Mucosa of descending colon (tissue), 3 donors: Measurements from ENCODE around the gene PUSL1. TPM values are rescaled to one million over a fixed set of nuclear protein-coding genes. Genes with fewer than 3 reads are reported as not detected.

Source experiments
- ATAC-seq: fragments of 200-7000 bp; cut with Tn5 transposase; one replicate; pipeline ENCODE4 v1.9.1; 2020; ENCODE audit warnings: mild to moderate bottlenecking, moderate library complexity
- DNase-seq, 3 donors: peaks; one replicate each; pipeline ENCODE4 v3.0.0-alpha.2; 2020
- H3K36me3 ChIP-seq: fragments of 200-600 bp; one replicate; pipeline ENCODE4 v1.8.0; 2021; ENCODE audit warnings: low read depth, mild to moderate bottlenecking
- H3K4me1 ChIP-seq: fragments of 200-600 bp; one replicate; pipeline ENCODE4 v1.8.0; 2021; ENCODE audit warnings: low read depth, mild to moderate bottlenecking
- H3K4me3 ChIP-seq: fragments of 200-600 bp; one replicate; pipeline ENCODE4 v1.8.0; 2021; ENCODE audit warnings: mild to moderate bottlenecking
- H3K9me3 ChIP-seq: fragments of 200-600 bp; one replicate; pipeline ENCODE4 v1.8.0; 2021; ENCODE audit warnings: mild to moderate bottlenecking
- intact Hi-C, 2 donors: fragments of 100-400 bp; cut with DNase I in 1 of 2; cut with micrococcal nuclease in 1 of 2; formaldehyde crosslinking; loops; one replicate each; pipeline versions ENCODE4 v1.11.0 to v1.11.1; 2022; cut with DNase I, micrococcal nuclease
- microRNA-seq: library from miRNA; unstranded; fragments of <30 nt; microRNA quantifications from one replicate; pipeline ENCODE4, GENCODE V29; 2019
- total RNA-seq, 3 donors: library from RNA; stranded (reverse); fragmentation: NEBNext Ultra II Directional in 2 of 3; extraction: Animal tissue kit (Norgen Biotek cat#: 25700) in 2 of 3; gene quantifications; one replicate each; pipeline versions ENCODE4 v1.2.1 to v1.2.4, GENCODE V29; 2021 to 2023
- TF ChIP-seq, protein P1 (sequence below): fragments of 200-600 bp; IDR thresholded peaks from one replicate; pipeline ENCODE4 v1.8.0; 2022; ENCODE audit warnings: antibody characterized with exemption, mild to moderate bottlenecking
- donor health status: DM: no; HTN: no; CAD: no; lungs with moderate emphysema.
- donor health status: DM: no; HTN: no; CAD: no.
- donor health status: DM: no; HTN: yes; CAD: no.

PUSL1 gene
- total RNA-seq, 3 donors from 2014 or later: 12.4 to 15.9 (median 15.4) TPM

DNA sequence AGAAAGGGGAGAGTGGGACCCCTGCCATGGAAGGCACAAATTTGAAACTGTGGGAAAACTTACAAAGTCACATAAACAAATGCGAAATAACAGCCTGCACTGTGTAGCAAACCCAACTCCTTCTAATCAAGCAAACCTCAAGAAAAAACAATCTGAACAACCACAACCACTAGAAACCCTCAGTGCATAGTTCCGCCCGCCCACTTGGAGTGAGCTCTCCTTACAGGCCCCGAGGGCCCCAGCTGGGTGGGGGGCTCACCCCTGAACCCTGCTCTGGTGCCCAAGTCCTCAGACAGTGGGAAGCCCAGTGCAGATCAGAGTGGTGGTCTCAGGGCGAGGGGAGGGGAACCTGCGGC lies 50.9 kb downstream of the PUSL1 start:
- TF ChIP-seq, protein P1, sequence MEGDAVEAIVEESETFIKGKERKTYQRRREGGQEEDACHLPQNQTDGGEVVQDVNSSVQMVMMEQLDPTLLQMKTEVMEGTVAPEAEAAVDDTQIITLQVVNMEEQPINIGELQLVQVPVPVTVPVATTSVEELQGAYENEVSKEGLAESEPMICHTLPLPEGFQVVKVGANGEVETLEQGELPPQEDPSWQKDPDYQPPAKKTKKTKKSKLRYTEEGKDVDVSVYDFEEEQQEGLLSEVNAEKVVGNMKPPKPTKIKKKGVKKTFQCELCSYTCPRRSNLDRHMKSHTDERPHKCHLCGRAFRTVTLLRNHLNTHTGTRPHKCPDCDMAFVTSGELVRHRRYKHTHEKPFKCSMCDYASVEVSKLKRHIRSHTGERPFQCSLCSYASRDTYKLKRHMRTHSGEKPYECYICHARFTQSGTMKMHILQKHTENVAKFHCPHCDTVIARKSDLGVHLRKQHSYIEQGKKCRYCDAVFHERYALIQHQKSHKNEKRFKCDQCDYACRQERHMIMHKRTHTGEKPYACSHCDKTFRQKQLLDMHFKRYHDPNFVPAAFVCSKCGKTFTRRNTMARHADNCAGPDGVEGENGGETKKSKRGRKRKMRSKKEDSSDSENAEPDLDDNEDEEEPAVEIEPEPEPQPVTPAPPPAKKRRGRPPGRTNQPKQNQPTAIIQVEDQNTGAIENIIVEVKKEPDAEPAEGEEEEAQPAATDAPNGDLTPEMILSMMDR: no peak
- intact Hi-C loops: no loop called here
- Histone ChIP-seq H3K36me3 (no peaks in the 10 kb centered on the region), H3K9me3 (no peaks in the 10 kb centered on the region), H3K4me1 (peaks cover 7% of the 10 kb centered on the region), H3K4me3 (no peak overlapping the region)
- ATAC-seq (no peak), DNase-seq (peak in 1 of 3 donors; percentile 46)

DNA sequence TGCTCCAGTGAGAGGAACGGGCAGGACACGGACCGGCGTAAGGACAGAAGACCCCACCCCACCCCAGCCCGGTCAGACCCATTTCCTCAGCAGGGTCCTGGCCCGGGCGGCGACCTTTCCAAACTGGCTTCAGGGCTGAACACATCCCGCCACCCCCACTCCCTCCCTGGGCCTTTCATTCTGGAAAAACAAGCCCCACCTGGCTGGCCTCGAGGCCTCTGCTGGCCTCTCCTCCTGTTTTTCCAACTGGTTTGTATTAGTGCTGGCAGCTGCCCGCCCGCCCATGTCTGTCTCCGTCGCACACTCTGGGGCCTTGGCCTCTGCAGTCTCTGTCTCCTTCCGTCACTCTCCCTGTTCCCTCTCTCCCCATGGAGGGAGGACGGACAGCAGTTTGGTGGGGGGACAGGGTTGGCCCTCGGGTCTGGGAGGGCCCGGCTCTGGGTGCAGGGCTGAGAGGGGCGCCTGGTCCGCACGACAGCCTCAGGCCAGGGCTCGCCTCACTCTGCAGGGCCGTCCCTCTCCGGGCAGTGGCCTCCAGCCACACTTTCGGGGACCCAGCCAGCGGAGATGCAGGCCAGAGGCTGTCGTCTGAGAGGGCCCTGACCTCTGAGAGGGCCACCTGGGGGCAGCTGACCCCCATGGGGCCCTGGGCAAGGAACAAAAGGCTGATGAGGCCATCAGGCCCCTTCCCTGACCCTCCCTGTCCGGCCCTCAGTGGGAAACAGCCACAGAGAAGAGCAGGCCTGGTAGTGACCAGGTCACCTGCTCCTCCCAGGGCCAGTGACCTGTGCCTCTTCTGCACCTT lies 51.5 kb downstream of the PUSL1 start:
- no peak for ATAC-seq
- peak in 2 of 3 donors; percentile 34 to 48 for DNase-seq
- Histone ChIP-seq H3K36me3 (no peaks in the 10 kb centered on the region), H3K4me3 (no peak overlapping the region), H3K4me1 (peaks cover 7% of the 10 kb centered on the region), H3K9me3 (no peaks in the 10 kb centered on the region)
- intact Hi-C loops: no loop called here
- TF ChIP-seq, protein P1: no peak

DNA sequence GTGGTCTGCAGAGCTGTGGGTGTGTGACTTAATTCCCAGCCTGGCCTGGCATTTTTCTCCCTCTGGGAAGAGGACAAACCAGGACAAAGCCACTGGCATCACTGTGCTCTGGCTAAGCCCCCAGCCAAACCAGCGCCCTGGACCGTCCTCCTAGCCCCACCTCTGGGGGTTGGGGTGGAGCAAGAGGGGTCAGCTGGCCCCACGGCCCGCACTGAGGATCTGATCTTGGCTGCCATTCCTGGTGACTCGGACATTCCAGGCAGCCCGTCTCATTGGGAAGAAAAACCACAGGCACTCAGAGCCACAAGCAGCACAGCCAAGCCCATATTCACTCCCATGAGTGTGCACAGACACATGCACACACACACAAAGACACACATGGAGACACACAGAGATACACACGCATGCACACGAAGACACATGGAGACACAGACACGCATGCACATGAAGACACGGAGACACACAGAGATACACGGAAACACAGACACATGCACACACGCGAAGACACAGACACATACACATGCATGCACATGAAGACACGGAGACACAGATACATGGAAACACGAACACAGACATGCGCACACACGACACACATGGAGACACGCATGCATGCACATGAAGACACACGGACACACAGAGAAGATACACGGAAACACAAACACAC lies 52.2 kb downstream of the PUSL1 start:
- DNase-seq: peak in 2 of 3 donors; percentile 60 to 78
- Histone ChIP-seq H3K4me1 (peaks cover 3% of the 10 kb centered on the region), H3K9me3 (no peaks in the 10 kb centered on the region), H3K4me3 (no peak overlapping the region), H3K36me3 (no peaks in the 10 kb centered on the region)
- TF ChIP-seq, protein P1: no peak
- intact Hi-C loops: no loop called here
- ATAC-seq: peak; percentile 39

Small RNA genes within 50 kb of the gene (microRNA-seq; reads per million reads assigned to microRNA genes)
- gene MIR6726: 1.2 reads per million
- gene MIR6727: not detected
- not detected for gene MIR6808

Other genes with a start within 250 kb of the PUSL1 start
- 1 to 10 TPM; 1.3 to 7.5 (median 2.1) TPM for gene RNF223, start 234.3 kb upstream of the PUSL1 start, total RNA-seq
- gene C1orf159, start 192.5 kb upstream of the PUSL1 start, total RNA-seq: 10 to 100 TPM; 18.4 to 25.3 (median 24.0) TPM
- 1 to 10 TPM in 2 of 3 donors, under 1 TPM in 1; 0.32 to 4.4 (median 1.8) TPM for gene TTLL10, start 134.7 kb upstream of the PUSL1 start, total RNA-seq
- gene TNFRSF18, start 102.0 kb upstream of the PUSL1 start, total RNA-seq: 1 to 10 TPM; 1.6 to 2.2 (median 2.2) TPM
- gene TNFRSF4, start 94.4 kb upstream of the PUSL1 start, total RNA-seq: 1 to 10 TPM in 1 of 3 donors, under 1 TPM in 2; 0.69 to 1.2 (median 0.80) TPM
- gene SDF4, start 76.6 kb upstream of the PUSL1 start, total RNA-seq: 100 to 1,000 TPM; 169 to 257 (median 226) TPM
- gene B3GALT6, start 76.4 kb upstream of the PUSL1 start, total RNA-seq: 10 to 100 TPM in 1 of 3 donors, 1 to 10 TPM in 2; 7.3 to 12.5 (median 9.0) TPM
- 10 to 100 TPM; 21.5 to 54.0 (median 36.5) TPM for gene C1QTNF12, start 61.9 kb upstream of the PUSL1 start, total RNA-seq
- gene UBE2J2, start 34.7 kb upstream of the PUSL1 start, total RNA-seq: 10 to 100 TPM; 49.8 to 65.8 (median 61.1) TPM
- 1 to 10 TPM; 3.5 to 5.4 (median 4.5) TPM for gene SCNN1D, start 28.2 kb upstream of the PUSL1 start, total RNA-seq
- gene ACAP3, start 667 bp upstream of the PUSL1 start, total RNA-seq: 10 to 100 TPM; 42.1 to 76.9 (median 44.8) TPM
- gene INTS11, start 16.1 kb downstream of the PUSL1 start, total RNA-seq: 100 to 1,000 TPM in 1 of 3 donors, 10 to 100 TPM in 2; 89.9 to 127 (median 95.5) TPM
- 10 to 100 TPM; 41.2 to 77.9 (median 55.5) TPM for gene CPTP, start 16.2 kb downstream of the PUSL1 start, total RNA-seq
- 1 to 10 TPM in 1 of 3 donors, under 1 TPM in 2; 0.57 to 1.1 (median 0.96) TPM for gene TAS1R3, start 22.7 kb downstream of the PUSL1 start, total RNA-seq
- gene DVL1, start 40.8 kb downstream of the PUSL1 start, total RNA-seq: 10 to 100 TPM; 51.7 to 95.3 (median 73.1) TPM
- gene MXRA8, start 50.0 kb downstream of the PUSL1 start, total RNA-seq: 10 to 100 TPM in 2 of 3 donors, 1 to 10 TPM in 1; 6.8 to 62.1 (median 20.8) TPM
- gene AURKAIP1, start 66.6 kb downstream of the PUSL1 start, total RNA-seq: 100 to 1,000 TPM; 150 to 180 (median 177) TPM
- 100 to 1,000 TPM; 123 to 172 (median 151) TPM for gene CCNL2, start 90.7 kb downstream of the PUSL1 start, total RNA-seq
- 100 to 1,000 TPM in 2 of 3 donors, 10 to 100 TPM in 1; 75.7 to 106 (median 105) TPM for gene MRPL20, start 98.7 kb downstream of the PUSL1 start, total RNA-seq
- gene ANKRD65, start 112.7 kb downstream of the PUSL1 start, total RNA-seq: 10 to 100 TPM in 1 of 3 donors, 1 to 10 TPM in 1, under 1 TPM in 1; 0.81 to 11.3 (median 1.9) TPM
- 10 to 100 TPM; 38.5 to 89.4 (median 74.3) TPM for gene VWA1, start 127.1 kb downstream of the PUSL1 start, total RNA-seq
- gene ATAD3C, start 141.1 kb downstream of the PUSL1 start, total RNA-seq: 1 to 10 TPM in 1 of 3 donors, under 1 TPM in 2; 0.35 to 1.4 (median 0.55) TPM
- 10 to 100 TPM; 22.8 to 30.9 (median 25.4) TPM for gene ATAD3B, start 163.2 kb downstream of the PUSL1 start, total RNA-seq
- 10 to 100 TPM; 18.8 to 35.1 (median 20.8) TPM for gene ATAD3A, start 203.6 kb downstream of the PUSL1 start, total RNA-seq
- gene TMEM240, start 232.0 kb downstream of the PUSL1 start, total RNA-seq: 10 to 100 TPM in 1 of 3 donors, 1 to 10 TPM in 1, not detected in 1; 1.5 to 12.2 TPM